Measurements from ENCODE around the gene RTP5. TPM values are rescaled to one million over a fixed set of nuclear protein-coding genes. Genes with fewer than 3 reads are reported as not detected.

The RTP5 gene
- total RNA-seq, 1 donor from 2014 or later = not detected

DNA sequence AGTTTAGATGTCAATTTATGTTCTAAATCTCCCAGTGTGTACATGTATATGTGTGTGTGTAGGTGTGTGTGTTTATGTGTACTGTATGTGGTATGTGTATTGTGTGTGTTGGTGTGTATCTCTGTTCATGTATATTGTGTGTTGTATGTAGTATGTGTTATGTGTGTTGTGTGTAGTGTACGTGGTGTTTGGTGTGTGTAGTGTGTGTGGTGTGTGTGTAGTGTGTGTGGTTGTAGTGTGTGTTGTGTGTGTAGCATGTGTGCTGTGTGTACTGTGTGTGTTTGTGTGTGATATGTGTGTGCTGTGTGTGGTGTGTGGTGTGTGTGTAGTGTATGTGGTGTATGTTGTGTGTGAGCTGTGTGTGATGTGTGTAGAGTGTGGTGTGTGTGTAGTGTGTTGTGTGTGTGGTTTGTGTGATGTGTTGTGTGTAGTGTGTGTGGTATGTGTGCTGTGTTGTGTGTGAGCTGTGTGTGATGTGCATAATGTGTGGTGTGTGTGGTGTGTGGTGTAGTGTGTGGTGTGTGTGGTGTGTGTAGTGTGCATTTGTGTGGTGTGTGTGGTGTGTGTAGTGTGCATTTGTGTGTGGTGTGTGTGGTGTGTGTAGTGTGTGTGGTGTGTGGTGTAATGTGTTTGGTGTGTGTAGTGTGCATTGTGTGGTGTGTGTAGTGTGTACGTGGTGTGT lies 5.2 kb upstream of the RTP5 start:
- no peaks in the 10 kb centered on the region for H3K9me3 ChIP-seq (replicated peaks)
- H3K27me3 ChIP-seq (ENCODE audit: low read depth) = peaks cover 78% of the 10 kb centered on the region
- DNase-seq = no peak
- H3K36me3 ChIP-seq = no peaks in the 10 kb centered on the region
- H3K27ac ChIP-seq (replicated peaks) = no peak overlapping the region
- no peak overlapping the region for H3K4me3 ChIP-seq
- intact Hi-C loops (cut with micrococcal nuclease) = no loop called here
- peaks cover 21% of the 10 kb centered on the region for H3K4me1 ChIP-seq
- TF ChIP-seq, protein P1, sequence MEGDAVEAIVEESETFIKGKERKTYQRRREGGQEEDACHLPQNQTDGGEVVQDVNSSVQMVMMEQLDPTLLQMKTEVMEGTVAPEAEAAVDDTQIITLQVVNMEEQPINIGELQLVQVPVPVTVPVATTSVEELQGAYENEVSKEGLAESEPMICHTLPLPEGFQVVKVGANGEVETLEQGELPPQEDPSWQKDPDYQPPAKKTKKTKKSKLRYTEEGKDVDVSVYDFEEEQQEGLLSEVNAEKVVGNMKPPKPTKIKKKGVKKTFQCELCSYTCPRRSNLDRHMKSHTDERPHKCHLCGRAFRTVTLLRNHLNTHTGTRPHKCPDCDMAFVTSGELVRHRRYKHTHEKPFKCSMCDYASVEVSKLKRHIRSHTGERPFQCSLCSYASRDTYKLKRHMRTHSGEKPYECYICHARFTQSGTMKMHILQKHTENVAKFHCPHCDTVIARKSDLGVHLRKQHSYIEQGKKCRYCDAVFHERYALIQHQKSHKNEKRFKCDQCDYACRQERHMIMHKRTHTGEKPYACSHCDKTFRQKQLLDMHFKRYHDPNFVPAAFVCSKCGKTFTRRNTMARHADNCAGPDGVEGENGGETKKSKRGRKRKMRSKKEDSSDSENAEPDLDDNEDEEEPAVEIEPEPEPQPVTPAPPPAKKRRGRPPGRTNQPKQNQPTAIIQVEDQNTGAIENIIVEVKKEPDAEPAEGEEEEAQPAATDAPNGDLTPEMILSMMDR (IDR thresholded peaks at IDR 0.05; ENCODE audit: borderline replicate concordance) = no peak

DNA sequence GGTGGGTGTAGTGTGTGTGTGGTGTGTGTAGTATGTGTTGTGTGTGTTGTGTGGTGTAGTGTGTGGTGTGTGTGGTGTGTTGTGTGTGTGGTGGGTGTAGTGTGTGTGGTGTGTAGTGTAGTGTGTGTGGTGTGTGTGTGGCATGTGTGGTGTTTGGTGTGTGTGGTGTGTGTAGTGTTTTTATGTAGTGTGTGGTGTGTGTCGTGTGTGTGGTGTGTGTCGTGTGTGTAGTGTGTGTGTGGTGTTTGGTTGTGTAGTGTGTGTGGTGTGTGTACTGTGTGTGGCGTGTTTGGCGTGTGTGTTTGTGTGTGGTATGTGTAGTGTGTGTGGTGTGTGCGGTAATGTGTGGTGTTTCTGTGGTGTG lies 4.7 kb upstream of the RTP5 start:
- H3K36me3 ChIP-seq = no peaks in the 10 kb centered on the region
- peaks cover 16% of the 10 kb centered on the region for H3K4me1 ChIP-seq
- H3K4me3 ChIP-seq = no peak overlapping the region
- TF ChIP-seq, protein P1 (IDR thresholded peaks at IDR 0.05; ENCODE audit: borderline replicate concordance) = no peak
- H3K9me3 ChIP-seq (replicated peaks) = no peaks in the 10 kb centered on the region
- H3K27me3 ChIP-seq (ENCODE audit: low read depth) = peaks cover 83% of the 10 kb centered on the region
- intact Hi-C loops (cut with micrococcal nuclease) = no loop called here
- no peak for DNase-seq
- no peak overlapping the region for H3K27ac ChIP-seq (replicated peaks)

DNA sequence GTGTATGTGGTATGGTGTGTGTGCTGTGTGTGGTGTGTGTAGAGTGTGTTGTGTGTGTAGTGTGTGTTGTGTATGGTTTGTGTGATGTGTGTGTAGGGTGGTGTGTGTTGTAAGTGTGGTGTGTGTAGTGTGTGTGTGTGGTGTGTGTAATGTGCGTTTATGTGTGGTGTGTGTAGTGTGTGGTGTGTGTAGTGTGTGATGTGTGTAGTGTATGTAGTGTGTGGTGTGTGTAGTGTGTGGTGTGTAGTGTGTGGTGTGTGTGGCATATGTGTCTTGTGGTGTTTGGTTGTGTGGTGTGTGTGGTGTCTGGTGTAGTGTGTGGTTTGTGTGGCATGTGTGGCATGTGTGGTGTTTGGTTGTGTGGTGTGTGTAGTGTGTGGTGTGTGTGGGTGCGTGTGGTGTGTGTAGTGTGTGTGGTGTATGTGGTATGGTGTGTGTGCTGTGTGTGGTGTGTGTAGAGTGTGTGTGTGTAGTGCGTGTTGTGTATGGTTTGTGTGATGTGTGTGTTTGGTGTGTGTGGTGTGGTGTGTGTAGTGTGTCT lies 4.0 kb upstream of the RTP5 start:
- no peak overlapping the region for H3K27ac ChIP-seq (replicated peaks)
- peaks cover 87% of the 10 kb centered on the region for H3K27me3 ChIP-seq (ENCODE audit: low read depth)
- H3K36me3 ChIP-seq = no peaks in the 10 kb centered on the region
- peaks cover 10% of the 10 kb centered on the region for H3K4me1 ChIP-seq
- DNase-seq = no peak
- intact Hi-C loops (cut with micrococcal nuclease) = no loop called here
- no peaks in the 10 kb centered on the region for H3K9me3 ChIP-seq (replicated peaks)
- H3K4me3 ChIP-seq = no peak overlapping the region
- TF ChIP-seq, protein P1 (IDR thresholded peaks at IDR 0.05; ENCODE audit: borderline replicate concordance) = no peak

DNA sequence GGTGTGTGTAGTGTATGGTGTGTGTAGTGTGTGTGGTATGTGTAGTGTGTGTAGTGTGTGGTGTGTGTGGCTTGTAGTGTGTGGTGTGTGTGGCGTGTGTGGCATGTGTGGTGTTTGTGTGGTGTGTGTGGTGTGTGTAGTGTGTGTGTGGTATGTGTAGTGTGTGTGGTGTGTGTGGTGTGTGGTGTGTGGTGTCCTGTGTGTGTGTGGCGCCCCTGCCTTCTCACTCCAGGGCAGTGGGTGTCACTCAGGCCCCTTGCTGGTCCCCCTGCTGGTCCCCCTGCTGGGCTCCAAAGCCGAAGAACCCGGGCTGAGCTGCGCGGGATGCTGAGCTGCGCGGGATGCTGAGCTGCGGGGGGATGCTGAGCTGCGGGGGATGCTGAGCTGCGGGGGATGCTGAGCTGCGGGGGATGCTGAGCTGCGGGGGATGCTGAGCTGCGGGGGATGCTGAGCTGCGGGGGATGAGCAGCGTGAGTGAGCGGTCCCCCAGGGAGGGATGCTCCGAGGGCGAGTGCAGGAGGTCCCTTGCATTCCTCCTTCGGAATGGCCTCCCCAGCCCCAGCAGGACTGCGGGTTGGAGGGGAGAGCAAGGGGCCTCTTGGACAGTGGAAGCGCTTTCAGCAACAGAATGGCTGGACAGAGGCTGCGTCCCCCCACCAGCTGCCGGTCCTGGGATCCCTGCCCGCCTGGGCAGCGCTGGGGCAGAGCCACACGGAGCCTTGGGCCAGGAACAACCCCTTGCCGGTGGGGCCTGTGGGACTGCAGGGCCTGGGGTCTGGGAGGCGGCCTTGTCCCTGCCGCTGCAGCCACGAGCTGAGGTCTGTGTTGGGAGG lies 3.4 kb upstream of the RTP5 start:
- Histone ChIP-seq H3K27ac (replicated peaks) (no peak overlapping the region), H3K4me1 (peaks cover 5% of the 10 kb centered on the region), H3K36me3 (no peaks in the 10 kb centered on the region), H3K4me3 (no peak overlapping the region), H3K27me3 (ENCODE audit: low read depth) (peaks cover 90% of the 10 kb centered on the region), H3K9me3 (replicated peaks) (no peaks in the 10 kb centered on the region)
- intact Hi-C loops (cut with micrococcal nuclease) = no loop called here
- no peak for DNase-seq
- TF ChIP-seq, protein P1 (IDR thresholded peaks at IDR 0.05; ENCODE audit: borderline replicate concordance) = no peak

DNA sequence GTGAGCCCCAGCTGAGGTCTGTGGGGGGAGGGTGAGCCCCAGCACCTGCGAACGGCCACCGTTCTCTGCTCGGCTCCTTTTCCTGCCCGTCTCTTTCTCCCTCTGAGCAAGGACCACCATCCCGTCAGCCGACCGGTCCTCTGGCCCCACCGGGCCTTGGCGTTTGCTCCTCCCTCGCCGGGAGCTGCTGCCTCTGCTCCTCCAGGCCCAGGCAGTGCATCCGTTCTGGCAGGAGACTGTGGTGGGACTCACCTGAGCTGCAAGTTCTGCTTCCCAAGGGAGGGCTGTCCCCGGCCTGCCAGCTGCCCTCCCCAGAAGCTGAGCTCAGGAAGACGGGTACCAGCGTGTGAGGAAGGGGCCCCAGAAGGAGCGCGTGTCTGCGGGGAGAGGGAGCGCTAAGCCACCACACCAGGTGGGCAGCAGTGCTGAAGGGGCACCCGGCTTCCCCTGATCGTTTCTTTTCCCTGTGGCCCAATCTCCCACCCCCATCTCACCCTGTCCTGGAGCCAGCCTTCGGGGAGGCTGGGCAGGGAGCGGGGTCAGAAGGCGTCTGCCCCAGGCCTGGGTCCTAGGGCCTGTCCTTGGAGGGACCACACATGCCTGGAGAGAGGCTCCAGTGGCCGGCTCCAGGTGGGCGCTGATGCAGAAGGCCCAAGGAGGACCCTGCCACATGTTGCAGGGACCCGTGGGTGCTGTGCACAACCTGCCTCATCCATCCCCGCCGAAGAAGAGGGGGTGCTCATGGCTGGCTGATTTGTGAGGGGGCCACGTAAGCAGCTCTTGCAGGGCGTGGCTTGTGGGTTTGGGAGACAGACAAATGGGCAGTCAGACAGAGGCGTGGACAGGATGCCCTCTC lies 2.5 kb upstream of the RTP5 start:
- intact Hi-C loops (cut with micrococcal nuclease) = no loop called here
- no peak overlapping the region for H3K27ac ChIP-seq (replicated peaks)
- no peak overlapping the region for H3K4me3 ChIP-seq
- no peaks in the 10 kb centered on the region for H3K36me3 ChIP-seq
- H3K9me3 ChIP-seq (replicated peaks) = no peaks in the 10 kb centered on the region
- H3K27me3 ChIP-seq (ENCODE audit: low read depth) = peaks cover 97% of the 10 kb centered on the region
- peaks cover 5% of the 10 kb centered on the region for H3K4me1 ChIP-seq
- peak; percentile 11 for DNase-seq
- TF ChIP-seq, protein P1 (IDR thresholded peaks at IDR 0.05; ENCODE audit: borderline replicate concordance) = no peak
